ENCODE measurements around the gene CRYL1. TPM values are rescaled to one million over a fixed set of nuclear protein-coding genes. Genes with fewer than 3 reads are reported as not detected.

Gene CRYL1
- total RNA-seq, 2 donors from 2014 or later: 14.5 to 32.2 TPM

- WGBS, 2 donors: 33 to 41% methylated on average over 7 to 8 of the region's 8 CpGs
- H3K9me3 ChIP-seq: no peaks in the 10 kb centered on the region
- no peak overlapping the region for H3K4me3 ChIP-seq
- H3K4me1 ChIP-seq: no peaks in the 10 kb centered on the region
- H3K27ac ChIP-seq: no peak overlapping the region
- intact Hi-C loops (cut with DNase I): loop anchor here (5.0 kb wide), 2 partner anchors 333 to 428 kb away; no protein-coding TSS in a partner anchor
- H3K27me3 ChIP-seq: no peaks in the 10 kb centered on the region
- TF ChIP-seq POLR2A (IDR thresholded peaks at IDR 0.05): no peak
- TF ChIP-seq CTCF (IDR thresholded peaks at IDR 0.05): no peak
- no peaks in the 10 kb centered on the region for H3K36me3 ChIP-seq (replicated peaks in 1 of 2; ENCODE audit: insufficient read depth in 1 of 2, low read depth in 2 of 2)
- DNase-seq (no peak), ATAC-seq (no peak)
These were observed 31.0 kb downstream of the CRYL1 start for GRCh38 chr13:20494656-20495055.

- DNase-seq (no peak), ATAC-seq (no peak)
- no peaks in the 10 kb centered on the region for H3K4me1 ChIP-seq
- no peaks in the 10 kb centered on the region for H3K9me3 ChIP-seq
- TF ChIP-seq POLR2A (IDR thresholded peaks at IDR 0.05) (no peak), CTCF (IDR thresholded peaks at IDR 0.05) (peak in 4 of 7 experiments; percentile 10 to 41 (median 26))
- H3K36me3 ChIP-seq (replicated peaks in 1 of 2; ENCODE audit: insufficient read depth in 1 of 2, low read depth in 2 of 2): no peaks in the 10 kb centered on the region
- H3K27me3 ChIP-seq: no peaks in the 10 kb centered on the region
- intact Hi-C loops (cut with DNase I): no loop called here
- no peak overlapping the region for H3K27ac ChIP-seq
- WGBS, 2 donors: 58 to 68% methylated on average over 3 of the region's 3 CpGs
- H3K4me3 ChIP-seq: no peak overlapping the region
These were observed 33.0 kb downstream of the CRYL1 start for GRCh38 chr13:20492641-20493040.

GRCh38 chr13:20491926-20492435, 33.7 kb downstream of the CRYL1 start:
- no peaks in the 10 kb centered on the region for H3K9me3 ChIP-seq
- no peak overlapping the region for H3K27ac ChIP-seq
- intact Hi-C loops (cut with DNase I): no loop called here
- ATAC-seq (no peak), DNase-seq (no peak)
- TF ChIP-seq CTCF (IDR thresholded peaks at IDR 0.05): no peak
- TF ChIP-seq POLR2A (IDR thresholded peaks at IDR 0.05): no peak
- no peaks in the 10 kb centered on the region for H3K27me3 ChIP-seq
- H3K36me3 ChIP-seq (replicated peaks in 1 of 2; ENCODE audit: insufficient read depth in 1 of 2, low read depth in 2 of 2): no peaks in the 10 kb centered on the region
- H3K4me1 ChIP-seq: no peaks in the 10 kb centered on the region
- H3K4me3 ChIP-seq: no peak overlapping the region
- 47 to 58% methylated on average over 4 of the region's 4 CpGs for WGBS, 2 donors

GRCh38 chr13:20489185-20489820, 36.4 kb downstream of the CRYL1 start:
- Histone ChIP-seq H3K27ac (no peak overlapping the region), H3K27me3 (no peaks in the 10 kb centered on the region), H3K9me3 (no peaks in the 10 kb centered on the region), H3K4me3 (no peak overlapping the region), H3K36me3 (replicated peaks in 1 of 2; ENCODE audit: insufficient read depth in 1 of 2, low read depth in 2 of 2) (no peaks in the 10 kb centered on the region), H3K4me1 (no peaks in the 10 kb centered on the region)
- 59 to 70% methylated on average over 2 to 4 of the region's 4 CpGs for WGBS, 2 donors
- peak in 2 of 4 donors; percentile 24 to 30 for DNase-seq
- no peak for ATAC-seq
- intact Hi-C loops (cut with DNase I): no loop called here
- peak in 5 of 7 experiments; percentile 9 to 43 (median 29) for TF ChIP-seq CTCF (IDR thresholded peaks at IDR 0.05)
- TF ChIP-seq POLR2A (IDR thresholded peaks at IDR 0.05): no peak

- no peak overlapping the region for H3K4me3 ChIP-seq
- H3K4me1 ChIP-seq: no peaks in the 10 kb centered on the region
- TF ChIP-seq POLR2A (IDR thresholded peaks at IDR 0.05) (no peak), CTCF (IDR thresholded peaks at IDR 0.05) (no peak)
- H3K36me3 ChIP-seq (replicated peaks in 1 of 2; ENCODE audit: insufficient read depth in 1 of 2, low read depth in 2 of 2): no peaks in the 10 kb centered on the region
- 75 to 84% methylated on average over 3 of the region's 3 CpGs for WGBS, 2 donors
- H3K27ac ChIP-seq: no peak overlapping the region
- intact Hi-C loops (cut with DNase I): no loop called here
- H3K27me3 ChIP-seq: no peaks in the 10 kb centered on the region
- DNase-seq: no peak
- ATAC-seq: no peak
- H3K9me3 ChIP-seq: no peaks in the 10 kb centered on the region
These were observed 37.7 kb downstream of the CRYL1 start for GRCh38 chr13:20487927-20488326.
